ENCODE data around the gene PML.
"Not testable (repeated sequence)": the region's sequence is repeated elsewhere in the genome, so short reads cannot be mapped to it uniquely, and the experiment has no call there.

DNA sequence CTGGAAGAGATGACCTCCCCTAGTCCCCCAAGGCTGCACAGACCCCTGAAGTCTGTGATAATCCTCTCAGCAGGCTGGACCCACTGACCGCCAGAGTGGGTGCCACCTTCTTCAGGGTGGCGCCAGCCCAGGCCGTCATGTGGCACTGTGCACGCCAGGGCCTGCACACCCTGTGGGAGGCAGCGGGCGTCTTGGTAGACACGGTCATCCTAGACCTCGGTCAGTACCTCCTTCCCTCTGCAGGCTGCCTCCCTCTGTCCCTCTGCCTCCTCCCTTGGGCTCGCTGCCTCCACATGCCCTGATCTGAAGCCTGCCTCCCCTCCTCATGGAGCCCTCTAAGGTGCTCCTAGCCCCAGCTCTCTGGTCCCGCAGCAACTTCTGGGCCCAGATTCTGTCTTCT is 101.1 kb downstream of the PML start:
- TF ChIP-seq, protein P1, sequence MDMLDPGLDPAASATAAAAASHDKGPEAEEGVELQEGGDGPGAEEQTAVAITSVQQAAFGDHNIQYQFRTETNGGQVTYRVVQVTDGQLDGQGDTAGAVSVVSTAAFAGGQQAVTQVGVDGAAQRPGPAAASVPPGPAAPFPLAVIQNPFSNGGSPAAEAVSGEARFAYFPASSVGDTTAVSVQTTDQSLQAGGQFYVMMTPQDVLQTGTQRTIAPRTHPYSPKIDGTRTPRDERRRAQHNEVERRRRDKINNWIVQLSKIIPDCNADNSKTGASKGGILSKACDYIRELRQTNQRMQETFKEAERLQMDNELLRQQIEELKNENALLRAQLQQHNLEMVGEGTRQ (IDR thresholded peaks at IDR 0.05; ENCODE audit: borderline replicate concordance, low read depth, low read length): not testable (repeated sequence)
- TF ChIP-seq SIN3A (IDR thresholded peaks at IDR 0.05; ENCODE audit: borderline replicate concordance, low read depth, low read length); POLR2AphosphoS5 (IDR thresholded peaks at IDR 0.05; ENCODE audit: low read depth, low read length); RCOR1 (IDR thresholded peaks at IDR 0.05; ENCODE audit: low read length); EP300 (IDR thresholded peaks at IDR 0.05; ENCODE audit: borderline replicate concordance in 1 of 2, low read depth in 1 of 2, low read length in 1 of 2); GABPA (IDR thresholded peaks at IDR 0.05; ENCODE audit: low read depth): not testable (repeated sequence)
- TF ChIP-seq, protein P2, sequence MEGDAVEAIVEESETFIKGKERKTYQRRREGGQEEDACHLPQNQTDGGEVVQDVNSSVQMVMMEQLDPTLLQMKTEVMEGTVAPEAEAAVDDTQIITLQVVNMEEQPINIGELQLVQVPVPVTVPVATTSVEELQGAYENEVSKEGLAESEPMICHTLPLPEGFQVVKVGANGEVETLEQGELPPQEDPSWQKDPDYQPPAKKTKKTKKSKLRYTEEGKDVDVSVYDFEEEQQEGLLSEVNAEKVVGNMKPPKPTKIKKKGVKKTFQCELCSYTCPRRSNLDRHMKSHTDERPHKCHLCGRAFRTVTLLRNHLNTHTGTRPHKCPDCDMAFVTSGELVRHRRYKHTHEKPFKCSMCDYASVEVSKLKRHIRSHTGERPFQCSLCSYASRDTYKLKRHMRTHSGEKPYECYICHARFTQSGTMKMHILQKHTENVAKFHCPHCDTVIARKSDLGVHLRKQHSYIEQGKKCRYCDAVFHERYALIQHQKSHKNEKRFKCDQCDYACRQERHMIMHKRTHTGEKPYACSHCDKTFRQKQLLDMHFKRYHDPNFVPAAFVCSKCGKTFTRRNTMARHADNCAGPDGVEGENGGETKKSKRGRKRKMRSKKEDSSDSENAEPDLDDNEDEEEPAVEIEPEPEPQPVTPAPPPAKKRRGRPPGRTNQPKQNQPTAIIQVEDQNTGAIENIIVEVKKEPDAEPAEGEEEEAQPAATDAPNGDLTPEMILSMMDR (IDR thresholded peaks at IDR 0.05): not testable (repeated sequence)
- TF ChIP-seq, protein P3, sequence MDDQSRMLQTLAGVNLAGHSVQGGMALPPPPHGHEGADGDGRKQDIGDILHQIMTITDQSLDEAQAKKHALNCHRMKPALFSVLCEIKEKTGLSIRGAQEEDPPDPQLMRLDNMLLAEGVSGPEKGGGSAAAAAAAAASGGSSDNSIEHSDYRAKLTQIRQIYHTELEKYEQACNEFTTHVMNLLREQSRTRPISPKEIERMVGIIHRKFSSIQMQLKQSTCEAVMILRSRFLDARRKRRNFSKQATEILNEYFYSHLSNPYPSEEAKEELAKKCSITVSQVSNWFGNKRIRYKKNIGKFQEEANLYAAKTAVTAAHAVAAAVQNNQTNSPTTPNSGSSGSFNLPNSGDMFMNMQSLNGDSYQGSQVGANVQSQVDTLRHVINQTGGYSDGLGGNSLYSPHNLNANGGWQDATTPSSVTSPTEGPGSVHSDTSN (IDR thresholded peaks at IDR 0.05): not testable (repeated sequence)
- TF ChIP-seq, protein P4, sequence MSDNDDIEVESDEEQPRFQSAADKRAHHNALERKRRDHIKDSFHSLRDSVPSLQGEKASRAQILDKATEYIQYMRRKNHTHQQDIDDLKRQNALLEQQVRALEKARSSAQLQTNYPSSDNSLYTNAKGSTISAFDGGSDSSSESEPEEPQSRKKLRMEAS (IDR thresholded peaks at IDR 0.05; ENCODE audit: low read depth): not testable (repeated sequence)
- TF ChIP-seq, protein P5, sequence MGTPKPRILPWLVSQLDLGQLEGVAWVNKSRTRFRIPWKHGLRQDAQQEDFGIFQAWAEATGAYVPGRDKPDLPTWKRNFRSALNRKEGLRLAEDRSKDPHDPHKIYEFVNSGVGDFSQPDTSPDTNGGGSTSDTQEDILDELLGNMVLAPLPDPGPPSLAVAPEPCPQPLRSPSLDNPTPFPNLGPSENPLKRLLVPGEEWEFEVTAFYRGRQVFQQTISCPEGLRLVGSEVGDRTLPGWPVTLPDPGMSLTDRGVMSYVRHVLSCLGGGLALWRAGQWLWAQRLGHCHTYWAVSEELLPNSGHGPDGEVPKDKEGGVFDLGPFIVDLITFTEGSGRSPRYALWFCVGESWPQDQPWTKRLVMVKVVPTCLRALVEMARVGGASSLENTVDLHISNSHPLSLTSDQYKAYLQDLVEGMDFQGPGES (IDR thresholded peaks at IDR 0.05; ENCODE audit: low read depth, low read length): not testable (repeated sequence)
